IPS-18c (cell line): Measurements from ENCODE around the gene TMEM141.
A peak's percentile ranks its signal among the peaks of the same experiment; 100 is the strongest.
"Not testable (repeated sequence)": the region's sequence is repeated elsewhere in the genome, so short reads cannot be mapped to it uniquely, and the experiment has no call there.

Experiments used
- H3K4me3 ChIP-seq: 2 replicates; pipeline ENCODE4 v1.7.0; 2013; ENCODE audit warnings: low read depth, mild to moderate bottlenecking, low read length, moderate library complexity; ENCODE audit not compliant: insufficient read depth
- H3K9me3 ChIP-seq: one replicate; pipeline ENCODE4 v1.6.1; 2013; ENCODE audit warnings: mild to moderate bottlenecking, low read length, moderate library complexity; ENCODE audit not compliant: control insufficient read depth, insufficient read depth

The TMEM141 gene

DNA sequence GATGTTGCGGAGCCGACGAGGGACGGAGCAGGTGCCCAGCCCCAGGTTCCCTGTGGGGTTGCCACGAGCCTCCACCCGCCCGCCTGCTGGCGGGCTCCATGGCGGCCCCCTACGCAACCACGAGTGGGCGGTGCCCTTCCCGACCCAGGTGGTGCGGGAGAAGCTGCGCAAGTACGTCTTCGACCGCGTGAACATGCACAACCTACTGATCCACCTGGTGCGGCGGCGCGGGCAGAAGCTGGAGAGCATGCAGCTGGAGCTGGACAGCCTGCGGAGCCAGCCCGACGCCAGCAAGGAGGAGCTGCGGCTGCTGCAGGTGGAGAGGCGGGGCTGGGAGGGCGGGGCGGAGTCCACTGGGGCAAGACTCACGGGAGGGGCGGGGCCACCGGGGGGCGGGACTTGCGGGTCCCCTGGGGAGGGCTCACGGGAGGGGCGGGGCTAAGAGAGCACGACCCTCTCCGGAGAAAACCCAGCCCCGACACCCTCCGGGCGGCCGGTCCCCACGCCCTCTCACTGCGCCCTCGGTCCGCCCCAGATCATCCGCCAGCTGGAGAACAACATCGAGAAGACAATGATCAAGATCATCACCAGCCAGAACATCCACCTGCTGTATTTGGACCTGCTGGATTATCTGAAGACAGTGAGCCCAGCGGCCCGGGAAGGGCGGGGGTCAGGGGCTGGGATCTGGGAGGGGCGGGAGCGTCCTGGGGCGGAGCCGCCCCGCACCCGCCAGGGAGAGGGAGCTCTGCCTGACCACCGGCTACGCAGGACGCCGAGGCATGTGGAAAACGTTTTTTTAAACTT lies 8.9 kb downstream of the TMEM141 start:
- Histone ChIP-seq H3K9me3 (no peaks in the 10 kb centered on the region), H3K4me3 (peak overlapping the region; percentile 61)

DNA sequence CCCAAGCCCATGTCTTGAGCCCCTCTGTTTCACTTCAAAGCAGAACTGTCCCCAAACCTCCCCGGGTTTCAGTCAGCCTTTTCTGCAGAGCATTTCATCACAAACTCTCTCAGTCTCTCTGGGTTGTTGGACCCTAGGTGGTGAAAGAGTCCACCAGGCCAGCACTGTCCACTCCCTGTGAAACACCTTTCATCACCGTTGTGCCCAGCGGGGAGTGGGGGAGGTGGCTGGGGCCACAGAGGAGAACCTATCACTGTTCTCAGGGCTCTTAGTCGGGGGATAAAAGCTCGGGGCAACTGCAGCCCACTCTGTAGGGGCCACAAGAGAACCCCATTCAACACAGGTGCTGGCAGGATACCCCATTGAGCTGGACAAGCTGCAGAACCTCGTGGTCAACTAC lies 11.2 kb downstream of the TMEM141 start:
- Histone ChIP-seq H3K9me3 (no peaks in the 10 kb centered on the region), H3K4me3 (no peak overlapping the region)

DNA sequence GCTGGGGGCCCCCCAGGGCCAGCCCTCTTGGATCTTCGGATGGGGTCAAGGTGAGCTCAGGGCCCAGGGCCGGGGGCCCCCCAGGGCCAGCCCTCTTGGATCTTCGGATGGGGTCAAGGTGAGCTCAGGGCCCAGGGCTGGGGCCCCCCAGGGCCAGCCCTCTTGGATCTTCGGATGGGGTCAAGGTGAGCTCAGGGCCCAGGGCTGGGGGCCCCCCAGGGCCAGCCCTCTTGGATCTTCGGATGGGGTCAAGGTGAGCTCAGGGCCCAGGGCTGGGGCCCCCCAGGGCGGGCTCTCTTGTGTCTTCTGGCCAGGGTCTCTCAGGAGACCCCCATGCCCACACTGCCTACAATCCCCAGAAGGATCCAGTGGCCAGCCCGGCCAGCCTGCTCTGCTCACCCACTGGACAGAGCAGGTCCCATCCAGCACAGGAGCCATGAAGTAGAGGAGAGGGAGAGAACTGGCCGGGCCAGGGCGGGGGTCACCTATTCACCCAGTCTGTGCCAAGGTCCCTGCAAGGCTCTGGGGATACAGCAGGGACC lies 11.9 kb downstream of the TMEM141 start:
- H3K9me3 ChIP-seq, H3K4me3 ChIP-seq: not testable (repeated sequence)

DNA sequence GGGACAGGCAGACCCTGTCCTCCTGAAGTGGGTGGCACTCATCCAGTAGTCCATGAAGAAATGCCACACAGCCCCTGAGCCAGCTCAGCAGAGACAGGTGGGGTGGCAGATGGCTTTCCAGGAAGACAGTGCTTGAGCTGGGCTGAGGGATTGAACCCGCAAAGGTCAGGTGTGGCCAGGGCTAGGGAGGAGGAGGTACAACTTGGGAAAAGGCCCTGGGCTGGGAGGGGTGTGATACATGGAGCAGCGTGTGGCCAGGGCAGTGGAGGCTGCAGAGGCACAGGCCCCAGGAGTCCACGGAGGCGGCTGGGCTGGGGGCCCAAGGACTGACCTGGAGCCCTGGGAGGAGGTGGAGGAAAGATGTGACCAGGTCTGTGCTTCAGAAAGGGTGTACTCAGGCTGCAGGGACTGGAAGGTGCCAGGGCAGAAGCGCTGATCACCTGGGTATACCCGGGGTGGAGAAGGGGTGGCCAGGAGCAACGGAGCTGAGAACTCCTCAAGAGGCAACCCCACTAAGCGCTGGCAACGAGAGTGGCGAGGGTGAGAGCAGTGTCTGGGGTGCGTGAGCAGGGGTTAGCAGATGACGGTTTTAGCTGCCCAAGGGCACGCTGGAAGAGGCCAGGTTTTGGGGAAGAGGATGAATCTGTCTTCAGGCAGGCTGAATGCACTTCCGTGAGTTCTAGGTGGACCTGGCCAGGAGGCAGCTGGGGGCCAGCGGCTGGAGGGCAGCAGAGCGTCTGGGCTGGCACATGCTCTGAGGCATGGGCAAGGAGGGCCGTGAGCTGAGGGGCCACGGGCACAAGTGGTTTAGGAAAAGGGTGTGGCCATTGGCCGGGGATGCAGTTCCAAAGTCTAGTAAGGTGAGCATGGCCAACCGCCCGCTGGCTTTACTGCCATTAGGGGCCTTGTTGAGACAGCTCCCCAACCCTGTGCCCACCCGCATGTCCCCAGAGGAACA lies 12.7 kb downstream of the TMEM141 start:
- Histone ChIP-seq H3K4me3 (no peak overlapping the region), H3K9me3 (no peaks in the 10 kb centered on the region)

DNA sequence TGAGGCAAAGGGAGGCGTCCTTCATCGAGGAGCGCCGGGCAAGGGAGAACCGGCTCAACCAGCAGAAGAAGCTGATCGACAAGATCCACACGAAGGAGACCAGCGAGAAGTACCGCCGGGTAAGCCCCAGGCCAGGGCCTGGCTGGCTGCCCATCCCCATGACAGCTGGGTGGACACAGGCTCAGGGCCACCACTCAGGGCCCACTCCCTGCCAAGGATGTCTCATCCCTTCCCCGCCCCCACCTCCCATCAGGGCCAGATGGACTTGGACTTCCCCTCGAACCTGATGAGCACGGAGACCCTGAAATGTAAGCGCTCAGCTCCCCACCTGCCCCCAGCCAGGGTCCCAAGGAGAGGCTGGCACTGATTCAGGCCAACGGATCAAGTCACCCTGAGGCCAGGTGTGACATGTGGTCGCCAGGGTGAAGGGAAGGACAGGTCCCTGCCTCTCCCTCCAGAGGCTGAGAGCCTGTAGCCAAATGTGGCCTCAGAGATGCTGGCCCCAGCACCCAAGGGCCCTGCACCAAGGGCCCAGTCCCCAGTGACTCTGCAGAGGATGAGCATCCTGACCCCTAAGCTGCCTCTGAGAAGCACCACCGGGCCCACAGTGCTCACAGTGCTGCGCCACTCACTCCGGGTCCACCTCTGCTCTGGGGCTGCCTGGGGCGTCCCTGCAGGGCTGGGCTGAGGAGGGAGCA lies 13.5 kb downstream of the TMEM141 start:
- H3K4me3 ChIP-seq = no peak overlapping the region
- H3K9me3 ChIP-seq = no peaks in the 10 kb centered on the region

DNA sequence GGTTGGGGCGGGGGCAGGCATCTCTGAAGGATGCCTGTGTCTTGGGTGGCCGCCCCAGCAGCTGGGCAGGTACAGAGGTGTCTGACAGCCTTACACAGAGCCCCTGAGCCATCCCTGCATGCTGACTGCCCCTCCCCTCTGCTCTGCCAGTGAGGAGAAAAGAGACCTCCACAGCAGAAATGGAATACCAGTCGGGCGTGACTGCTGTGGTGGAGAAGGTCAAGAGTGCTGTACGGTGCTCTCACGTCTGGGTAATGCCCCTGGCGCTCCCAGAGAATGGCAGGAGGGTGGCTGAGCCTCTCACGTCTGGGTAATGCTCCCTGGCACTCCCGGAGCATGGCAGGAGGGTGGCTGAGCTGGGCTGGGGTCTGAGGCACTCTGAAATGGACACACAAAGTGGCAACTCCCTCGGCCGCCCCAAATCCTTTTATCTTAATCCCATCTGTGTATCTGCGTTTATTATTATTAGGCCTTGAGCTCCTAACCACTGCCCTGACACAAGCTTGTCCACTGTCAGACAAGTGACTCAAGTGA lies 14.1 kb downstream of the TMEM141 start:
- Histone ChIP-seq H3K9me3 (no peaks in the 10 kb centered on the region), H3K4me3 (no peak overlapping the region)

DNA sequence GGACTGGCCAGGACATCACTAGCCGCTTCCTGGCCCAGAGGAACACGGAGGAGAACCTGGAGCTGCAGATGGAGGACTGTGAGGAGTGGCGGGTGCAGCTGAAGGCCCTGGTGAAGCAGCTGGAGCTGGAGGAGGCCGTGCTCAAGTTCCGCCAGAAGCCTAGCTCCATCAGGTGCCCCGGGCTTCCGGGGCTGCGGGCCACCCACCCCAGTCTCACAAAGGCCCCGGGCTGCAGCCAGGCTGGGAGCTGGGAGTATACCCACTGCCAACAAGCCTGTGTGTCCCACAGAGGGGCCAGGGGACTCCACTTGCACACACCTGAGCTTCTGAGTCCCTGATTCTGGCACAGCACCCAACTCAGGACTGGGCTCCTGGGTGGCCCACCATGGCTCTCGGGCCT lies 14.9 kb downstream of the TMEM141 start:
- no peak overlapping the region for H3K4me3 ChIP-seq
- H3K9me3 ChIP-seq = no peaks in the 10 kb centered on the region

DNA sequence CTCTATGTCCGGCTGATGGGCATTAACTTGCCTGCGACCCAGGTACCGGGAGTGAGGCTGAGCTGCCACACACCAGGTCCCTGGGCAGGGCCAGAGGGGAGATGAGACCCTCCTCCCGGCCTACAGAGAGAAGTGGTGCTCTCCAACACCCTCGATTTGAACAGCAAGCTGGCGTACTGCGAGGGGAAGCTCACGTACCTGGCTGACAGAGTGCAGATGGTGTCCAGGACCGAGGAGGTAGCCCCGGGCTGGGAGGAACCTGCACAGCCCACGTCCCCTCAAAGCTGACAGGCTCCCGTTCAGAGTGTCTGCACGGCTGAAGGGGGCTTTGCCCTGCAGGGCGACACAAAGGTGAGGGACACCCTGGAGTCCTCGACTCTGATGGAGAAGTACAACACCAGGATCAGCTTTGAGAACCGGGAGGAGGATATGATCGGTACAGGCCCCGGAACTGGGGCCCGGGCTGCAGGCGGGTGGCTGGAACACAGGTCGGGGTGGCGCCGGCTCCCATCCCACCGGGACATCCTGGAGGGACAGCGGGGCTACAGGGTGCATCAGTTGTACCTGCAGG lies 15.6 kb downstream of the TMEM141 start:
- no peaks in the 10 kb centered on the region for H3K9me3 ChIP-seq
- H3K4me3 ChIP-seq = peak overlapping the region; percentile 86

DNA sequence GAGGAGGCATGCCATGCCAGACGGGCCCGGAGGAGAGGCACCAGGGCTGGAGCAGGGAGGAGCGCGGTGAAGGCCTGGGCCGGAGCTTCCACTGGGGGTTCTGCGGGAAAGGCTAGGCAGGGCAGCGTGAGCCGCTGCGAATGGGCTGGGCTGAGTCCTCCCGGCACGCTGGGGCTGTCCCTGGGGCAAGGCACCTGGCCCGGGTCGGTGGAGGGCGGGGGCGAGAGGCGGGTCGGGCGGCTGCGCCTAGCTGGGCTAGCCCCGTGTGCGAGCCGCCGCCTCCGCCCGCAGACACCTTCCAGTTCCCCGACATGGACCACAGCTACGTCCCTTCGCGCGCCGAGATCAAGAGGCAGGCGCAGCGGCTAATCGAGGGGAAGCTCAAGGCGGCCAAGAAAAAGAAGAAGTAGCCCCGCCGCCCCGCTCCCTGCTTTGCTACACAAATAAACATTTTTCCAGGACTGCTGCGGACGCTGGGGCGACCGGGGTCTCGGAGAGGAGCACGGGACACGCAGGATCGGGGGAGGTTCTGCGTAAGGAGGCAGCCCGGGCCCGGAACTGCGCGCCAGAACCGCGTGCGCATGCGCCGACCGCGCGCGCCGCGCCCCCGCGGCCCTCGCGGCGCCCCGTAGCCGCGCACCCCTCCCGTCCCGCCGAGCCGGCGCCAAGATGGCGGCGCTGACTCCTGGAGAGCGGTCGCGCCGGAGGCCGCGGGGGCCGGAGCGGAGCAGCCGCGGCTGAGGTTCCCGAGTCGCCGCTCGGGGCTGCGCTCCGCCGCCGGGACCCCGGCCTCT lies 16.3 kb downstream of the TMEM141 start, which contains the start of gene RABL6:
Gene RABL6 (plus strand): TSS at position 668 of the 794 bp plus-strand sequence. CDS start 249 bp downstream, outside the sequence.
- peak within 1 kb of the TSS; percentile 92 for H3K4me3 ChIP-seq
- no peaks in the 10 kb centered on the region for H3K9me3 ChIP-seq

DNA sequence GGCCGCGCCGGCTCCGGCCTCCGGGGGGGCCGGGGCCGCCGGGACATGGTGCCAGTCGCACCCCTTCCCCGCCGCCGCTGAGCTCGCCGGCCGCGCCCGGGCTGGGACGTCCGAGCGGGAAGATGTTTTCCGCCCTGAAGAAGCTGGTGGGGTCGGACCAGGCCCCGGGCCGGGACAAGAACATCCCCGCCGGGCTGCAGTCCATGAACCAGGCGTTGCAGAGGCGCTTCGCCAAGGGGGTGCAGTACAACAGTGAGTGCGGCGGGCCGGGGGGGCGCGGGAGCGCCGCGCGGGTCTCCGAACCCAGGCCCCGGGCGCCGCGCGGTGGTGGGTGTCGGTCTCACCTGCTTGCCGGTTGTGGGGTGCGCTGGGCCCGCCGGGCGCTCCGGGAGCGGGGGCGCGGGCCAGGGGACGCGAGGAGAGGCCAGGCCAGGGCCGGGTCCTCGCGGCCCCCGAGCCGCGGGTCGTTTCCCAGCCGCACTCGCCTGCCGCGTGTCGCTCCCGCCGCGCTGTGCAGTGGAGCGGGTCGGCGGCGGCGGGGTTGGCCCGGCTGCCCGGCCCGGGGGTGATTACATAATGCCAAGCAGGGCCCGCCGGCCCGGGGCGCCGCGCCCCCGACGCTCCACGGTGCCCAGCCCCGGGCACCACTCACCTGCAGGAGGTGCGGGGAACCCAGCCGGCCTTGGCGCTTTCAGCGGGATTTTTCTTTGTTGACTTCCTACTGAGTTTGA lies 17.1 kb downstream of the TMEM141 start:
- no peaks in the 10 kb centered on the region for H3K9me3 ChIP-seq
- peak overlapping the region; percentile 92 for H3K4me3 ChIP-seq

DNA sequence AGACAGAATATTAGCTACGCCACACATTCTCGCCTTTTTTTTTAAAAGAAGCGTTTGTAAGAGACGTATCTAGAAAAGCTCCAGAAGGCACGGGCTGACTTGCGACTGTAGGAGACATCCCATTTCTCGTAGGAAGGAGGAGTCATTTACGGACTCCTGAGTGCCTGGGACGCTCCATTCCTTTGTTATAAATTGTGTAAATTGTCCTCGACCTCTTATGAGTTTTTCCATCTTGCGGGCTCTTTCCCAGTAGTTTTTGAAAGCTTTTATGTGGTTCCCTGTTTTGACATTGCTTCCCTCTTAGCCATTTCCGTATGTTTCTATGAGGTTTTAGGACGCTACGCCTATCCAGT lies 17.6 kb downstream of the TMEM141 start:
- Histone ChIP-seq H3K9me3 (no peaks in the 10 kb centered on the region), H3K4me3 (peak overlapping the region; percentile 92)

DNA sequence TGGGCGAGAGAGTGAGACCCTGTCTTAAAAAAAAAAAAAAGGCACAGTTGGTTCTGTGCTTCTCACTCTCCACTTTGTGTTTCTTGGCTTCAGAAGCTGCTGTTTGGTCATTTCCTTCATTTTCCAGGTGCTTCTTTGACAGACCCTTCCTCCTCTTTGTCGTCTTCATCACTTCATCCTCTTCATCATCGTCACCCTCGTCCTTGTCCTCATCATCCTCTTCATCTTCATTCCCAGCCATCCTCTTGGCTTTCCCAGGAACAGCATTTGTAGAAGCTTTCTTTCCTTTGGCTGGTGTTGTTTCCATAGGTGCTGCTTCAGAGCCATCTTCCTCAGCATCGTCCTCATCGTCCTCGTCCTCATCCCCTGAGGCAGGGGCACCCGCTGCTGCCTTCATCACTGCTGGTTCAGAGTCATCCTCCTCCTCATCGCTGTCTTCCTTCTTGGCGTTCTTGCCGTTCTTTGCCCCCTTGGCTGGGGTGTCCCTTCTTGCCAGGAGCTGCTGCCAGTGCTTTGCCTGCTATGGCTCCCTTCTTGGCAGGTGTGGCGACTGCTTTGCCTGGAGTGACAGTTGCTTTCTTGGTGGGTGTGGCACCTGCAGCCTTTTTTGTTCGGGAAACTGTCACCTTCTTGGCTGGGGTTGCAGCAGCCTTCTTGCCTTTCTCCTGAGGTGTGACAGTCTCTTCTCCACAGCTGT lies 23.7 kb downstream of the TMEM141 start:
- no peak overlapping the region for H3K4me3 ChIP-seq
- no peaks in the 10 kb centered on the region for H3K9me3 ChIP-seq

DNA sequence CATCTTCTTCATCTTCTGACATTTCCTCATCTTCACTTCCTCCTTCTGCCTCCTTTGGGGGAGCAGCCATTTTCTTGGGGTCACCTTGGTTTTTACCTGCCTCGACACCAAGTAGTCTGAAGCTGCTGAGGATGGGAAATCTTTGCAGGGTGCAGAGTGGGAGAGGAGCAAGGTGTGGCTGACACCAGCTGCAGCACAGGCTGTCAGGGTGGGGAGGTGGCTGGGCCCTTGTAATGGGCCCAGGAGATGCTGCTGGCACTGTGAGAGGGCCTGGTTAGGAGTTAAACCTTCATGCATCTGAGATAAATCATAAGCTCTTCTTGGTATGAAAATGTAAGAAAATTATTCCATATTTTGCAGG lies 24.3 kb downstream of the TMEM141 start:
- Histone ChIP-seq H3K9me3 (no peaks in the 10 kb centered on the region), H3K4me3 (no peak overlapping the region)

DNA sequence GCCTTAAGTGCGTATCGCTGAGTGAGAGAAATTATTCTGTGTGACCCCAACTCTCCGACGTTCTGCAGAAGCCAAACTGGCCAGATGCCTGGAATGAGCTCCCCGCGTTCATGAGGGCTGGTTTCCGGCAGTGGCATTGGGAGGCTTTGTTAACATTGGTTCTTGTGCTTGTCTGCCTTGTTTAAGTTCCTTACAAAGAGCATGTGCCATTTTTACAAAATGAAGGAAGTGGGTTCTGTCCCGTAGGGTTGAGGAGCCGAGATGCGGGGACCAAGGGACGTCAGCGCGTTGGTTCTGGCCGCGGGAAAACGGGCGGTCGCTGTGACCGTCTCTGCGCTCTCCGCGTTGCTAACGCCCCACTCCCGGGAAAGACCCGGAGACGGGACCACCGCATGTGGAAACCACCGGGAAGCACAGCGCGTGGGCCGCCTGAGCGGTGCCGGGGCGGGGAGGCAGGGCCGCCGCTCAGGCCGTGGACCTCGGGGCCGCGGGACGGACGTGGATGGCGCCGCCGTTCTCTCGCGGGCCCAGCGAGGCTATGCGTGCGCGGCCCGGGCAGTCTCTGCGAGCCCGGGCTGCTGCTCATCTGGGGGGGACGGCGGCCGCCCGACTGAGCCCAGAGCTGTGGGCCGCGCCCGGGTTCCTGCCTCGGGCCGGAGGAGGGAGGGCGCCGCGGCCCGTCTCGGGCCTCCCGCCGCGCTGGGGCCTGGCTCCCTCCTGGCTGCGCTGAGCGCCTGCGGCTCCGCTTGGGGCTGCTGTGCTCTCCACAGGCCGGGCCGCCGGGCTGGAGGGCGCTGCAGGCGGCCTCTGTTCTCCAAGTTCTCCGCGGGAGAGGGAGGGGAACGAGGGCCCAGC lies 30.1 kb downstream of the TMEM141 start:
- Histone ChIP-seq H3K4me3 (peak overlapping the region; percentile 59), H3K9me3 (no peaks in the 10 kb centered on the region)
